ENCODE results near the gene SOX18. TPM values are rescaled to one million over a fixed set of nuclear protein-coding genes. Genes with fewer than 3 reads are reported as not detected.

Gene SOX18
- total RNA-seq, 2 donors from 2014 or later: 8.9 to 9.1 TPM

GRCh38 chr20:64057628-64058498 is 8.4 kb upstream of the SOX18 start:
- peak in 1 of 2 donors; percentile 87 for DNase-seq
- peak; percentile 76 for ATAC-seq
- intact Hi-C loops (cut with DNase I, micrococcal nuclease): loop anchor here in 1 of 2 donors (5.0 kb wide), 1 partner anchor 66 kb away; no protein-coding TSS in a partner anchor

GRCh38 chr20:64056889-64057627 is 7.6 kb upstream of the SOX18 start:
- ATAC-seq (no peak), DNase-seq (no peak)
- intact Hi-C loops (cut with DNase I, micrococcal nuclease): loop anchor here in 1 of 2 donors (5.0 kb wide), 1 partner anchor 65 kb away; no protein-coding TSS in a partner anchor

GRCh38 chr20:64056639-64056888 is 7.1 kb upstream of the SOX18 start:
- intact Hi-C loops (cut with DNase I, micrococcal nuclease): loop anchor here in 1 of 2 donors (5.0 kb wide), 1 partner anchor 64 kb away; no protein-coding TSS in a partner anchor
- no peak for ATAC-seq
- DNase-seq: no peak

GRCh38 chr20:64055893-64056638 is 6.6 kb upstream of the SOX18 start:
- intact Hi-C loops (cut with DNase I, micrococcal nuclease): loop anchor here in 1 of 2 donors (5.0 kb wide), 1 partner anchor 64 kb away; no protein-coding TSS in a partner anchor
- no peak for DNase-seq
- ATAC-seq: no peak

GRCh38 chr20:64055396-64055892 is 6.0 kb upstream of the SOX18 start:
- intact Hi-C loops (cut with DNase I, micrococcal nuclease): loop anchor here in 1 of 2 donors (5.0 kb wide), 1 partner anchor 63 kb away; no protein-coding TSS in a partner anchor
- DNase-seq (no peak), ATAC-seq (no peak)

- ATAC-seq (no peak), DNase-seq (no peak)
- intact Hi-C loops (cut with DNase I, micrococcal nuclease): no loop called here
These were observed 4.6 kb upstream of the SOX18 start for GRCh38 chr20:64053841-64054661.

GRCh38 chr20:64052987-64053840 is 3.8 kb upstream of the SOX18 start:
- DNase-seq (no peak), ATAC-seq (no peak)
- intact Hi-C loops (cut with DNase I, micrococcal nuclease): no loop called here

- DNase-seq: no peak
- intact Hi-C loops (cut with DNase I, micrococcal nuclease): no loop called here
These were observed 2.9 kb upstream of the SOX18 start for GRCh38 chr20:64052326-64052722.

GRCh38 chr20:64051561-64052325 is 2.3 kb upstream of the SOX18 start:
- no peak for DNase-seq
- intact Hi-C loops (cut with DNase I, micrococcal nuclease): no loop called here
- no peak for ATAC-seq

More at GRCh38 chr20:64052326-64052722, 2.9 kb upstream of the SOX18 start:
- ATAC-seq: no peak

- intact Hi-C loops (cut with DNase I, micrococcal nuclease): no loop called here
- DNase-seq: no peak
- ATAC-seq: no peak
These were observed 1.6 kb upstream of the SOX18 start for GRCh38 chr20:64051033-64051452.

- intact Hi-C loops (cut with DNase I, micrococcal nuclease): no loop called here
- ATAC-seq (no peak), DNase-seq (no peak)
These were observed 1.0 kb upstream of the SOX18 start for GRCh38 chr20:64050261-64051032.

GRCh38 chr20:64049878-64050260 is 430 bp upstream of the SOX18 start:
- intact Hi-C loops (cut with DNase I, micrococcal nuclease): no loop called here
- ATAC-seq: no peak
- no peak for DNase-seq

- intact Hi-C loops (cut with DNase I, micrococcal nuclease): no loop called here
- ATAC-seq (no peak), DNase-seq (no peak)
These were observed 916 bp downstream of the SOX18 start for GRCh38 chr20:64048402-64049044.

GRCh38 chr20:64047968-64048401 is 1.5 kb downstream of the SOX18 start:
- DNase-seq (no peak), ATAC-seq (no peak)
- intact Hi-C loops (cut with DNase I, micrococcal nuclease): no loop called here

- DNase-seq: no peak
- intact Hi-C loops (cut with DNase I, micrococcal nuclease): no loop called here
- ATAC-seq: no peak
These were observed 2.4 kb downstream of the SOX18 start for GRCh38 chr20:64047046-64047389.

Data from left colon (tissue), 2 donors.